Myometrial cell (primary cell): ENCODE results near the gene CERS6. TPM values are rescaled to one million over a fixed set of nuclear protein-coding genes. Genes with fewer than 3 reads are reported as not detected.

Source experiments
- total RNA-seq: library from RNA; depleted of rRNA; stranded (reverse); fragments of >200 nt; gene quantifications from 2 replicates; pipeline ENCODE4 v1.2.3, GENCODE V29; 2015

Gene CERS6, protein sequence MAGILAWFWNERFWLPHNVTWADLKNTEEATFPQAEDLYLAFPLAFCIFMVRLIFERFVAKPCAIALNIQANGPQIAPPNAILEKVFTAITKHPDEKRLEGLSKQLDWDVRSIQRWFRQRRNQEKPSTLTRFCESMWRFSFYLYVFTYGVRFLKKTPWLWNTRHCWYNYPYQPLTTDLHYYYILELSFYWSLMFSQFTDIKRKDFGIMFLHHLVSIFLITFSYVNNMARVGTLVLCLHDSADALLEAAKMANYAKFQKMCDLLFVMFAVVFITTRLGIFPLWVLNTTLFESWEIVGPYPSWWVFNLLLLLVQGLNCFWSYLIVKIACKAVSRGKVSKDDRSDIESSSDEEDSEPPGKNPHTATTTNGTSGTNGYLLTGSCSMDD
- 8.1 and 10.5 TPM in 2 replicates for total RNA-seq

DNA sequence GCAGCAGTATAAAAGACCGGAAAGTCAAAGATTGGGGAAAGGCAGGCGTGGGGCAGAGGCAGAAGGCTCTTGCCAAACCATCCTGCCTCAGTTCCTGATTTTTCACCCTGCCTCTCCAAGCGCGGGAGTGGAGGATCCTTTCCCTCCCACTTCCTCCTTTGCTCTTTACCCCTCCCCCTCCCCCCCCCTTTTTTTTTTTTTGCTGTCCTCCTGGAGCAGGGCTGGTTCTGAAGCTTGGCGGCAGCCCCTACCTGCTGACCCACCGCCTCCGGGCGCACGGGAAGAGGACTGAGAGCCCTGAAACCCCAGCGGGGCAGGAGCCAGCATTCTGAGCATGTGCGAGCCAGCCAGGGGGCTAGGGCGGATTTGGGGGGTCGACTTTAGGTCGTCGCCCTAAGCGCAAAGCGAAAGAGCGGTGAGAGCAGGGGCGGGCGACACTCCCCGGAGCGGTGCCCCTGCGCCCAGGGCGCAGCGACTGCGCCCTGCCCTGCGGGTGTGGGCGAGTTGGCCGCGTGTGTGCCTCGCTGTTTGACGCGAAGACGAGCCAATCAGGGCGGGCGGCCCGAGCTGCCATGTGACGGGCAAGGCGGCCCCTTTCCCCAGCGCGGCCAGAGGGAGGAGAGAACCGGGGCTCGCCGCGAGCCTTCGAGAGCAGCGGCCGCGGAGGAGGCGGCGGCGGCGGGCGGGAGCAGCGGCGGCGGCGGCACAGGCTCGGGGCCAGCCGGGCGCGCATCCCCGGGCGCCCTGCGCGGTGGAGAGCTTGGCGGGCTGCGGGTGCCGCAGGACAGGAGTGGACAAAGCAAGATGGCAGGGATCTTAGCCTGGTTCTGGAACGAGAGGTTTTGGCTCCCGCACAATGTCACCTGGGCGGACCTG is at the start of gene CERS6:
Gene CERS6 (plus strand): TSS at position 628 of the 876 bp plus-strand sequence. CDS start 177 bp downstream, at position 805.

GRCh38 chr2:168801961-168802858 is 346.1 kb downstream of the CERS6 start, which contains the start of gene NOSTRIN:
Gene NOSTRIN (plus strand): TSS chr2:168802637. CDS start chr2:168802647, 10 bp downstream.

Other genes starting within 250 kb of the CERS6 start
- 16.1 and 20.9 TPM in 2 replicates for gene STK39, start 208.7 kb upstream of the CERS6 start, total RNA-seq